SU-DHL-6 (cell line): ENCODE results near the gene F12.

Experiments used
- CTCF ChIP-seq: fragments of 200-600 bp; sonication (generic); IDR thresholded peaks from one replicate; pipeline ENCODE4 v1.5.1; 2017; ENCODE audit warnings: antibody characterized with exemption, mild to moderate bottlenecking, low read length, moderate library complexity; ENCODE audit not compliant: insufficient read depth, poor library complexity, severe bottlenecking
- EZH2phosphoT487 ChIP-seq: fragments of 200-600 bp; sonication (generic), shearing (Covaris generic); conservative IDR thresholded peaks from 2 replicates; pipeline ENCODE4 v1.6.1; 2018; ENCODE audit warnings: mild to moderate bottlenecking, antibody characterized with exemption, low read length, moderate library complexity, mixed read lengths

- no peak for TF ChIP-seq CTCF
- no peak for TF ChIP-seq EZH2phosphoT487
These were observed 25.1 kb upstream of the F12 start for GRCh38 chr5:177434437-177434836.
